ENCODE results near the gene AGGF1. TPM values are rescaled to one million over a fixed set of nuclear protein-coding genes. Genes with fewer than 3 reads are reported as not detected.

AGGF1 gene
- total RNA-seq, 1 experiment from 2014 or later, result 23.2 TPM

GRCh38 chr5:77080905-77081304 is 50.7 kb downstream of the AGGF1 start:
- no peak overlapping the region for H3K27ac Mint-ChIP-seq
- peaks cover 12% of the 10 kb centered on the region; the same call in 1 of the 2 replicates for H3K27me3 Mint-ChIP-seq (ENCODE audit: low read depth)
- H3K4me1 Mint-ChIP-seq, result peaks cover 20% of the 10 kb centered on the region
- ATAC-seq (no peak), DNase-seq (ENCODE audit: low spot score) (no peak)
- H3K36me3 Mint-ChIP-seq, result peaks cover 10% of the 10 kb centered on the region
- POLR2A ChIA-PET, result no interaction called here
- CTCF ChIA-PET, result no interaction called here
- H3K9me3 Mint-ChIP-seq, result peaks cover 5% of the 10 kb centered on the region
- H3K4me3 Mint-ChIP-seq, result no peak overlapping the region
- no peak for TF ChIP-seq NFYB (CRISPR knock-in tag; conservative IDR thresholded peaks at IDR 0.05; ENCODE audit: low read depth)
- TF ChIP-seq, protein P1, sequence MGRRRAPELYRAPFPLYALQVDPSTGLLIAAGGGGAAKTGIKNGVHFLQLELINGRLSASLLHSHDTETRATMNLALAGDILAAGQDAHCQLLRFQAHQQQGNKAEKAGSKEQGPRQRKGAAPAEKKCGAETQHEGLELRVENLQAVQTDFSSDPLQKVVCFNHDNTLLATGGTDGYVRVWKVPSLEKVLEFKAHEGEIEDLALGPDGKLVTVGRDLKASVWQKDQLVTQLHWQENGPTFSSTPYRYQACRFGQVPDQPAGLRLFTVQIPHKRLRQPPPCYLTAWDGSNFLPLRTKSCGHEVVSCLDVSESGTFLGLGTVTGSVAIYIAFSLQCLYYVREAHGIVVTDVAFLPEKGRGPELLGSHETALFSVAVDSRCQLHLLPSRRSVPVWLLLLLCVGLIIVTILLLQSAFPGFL (CRISPR knock-in tag; IDR thresholded peaks at IDR 0.05; ENCODE audit: borderline replicate concordance), result no peak
- no peak for TF ChIP-seq TCF7 (CRISPR knock-in tag; IDR thresholded peaks at IDR 0.05; ENCODE audit: low read depth)
- no peak for TF ChIP-seq PRRX2 (CRISPR knock-in tag; IDR thresholded peaks at IDR 0.05)
- TF ChIP-seq SOX15 (CRISPR knock-in tag; IDR thresholded peaks at IDR 0.05), result no peak
- no peak for TF ChIP-seq MLX (CRISPR knock-in tag; IDR thresholded peaks at IDR 0.05)
- no peak for TF ChIP-seq MXD4 (CRISPR knock-in tag; IDR thresholded peaks at IDR 0.05; ENCODE audit: borderline replicate concordance)
- TF ChIP-seq SMAD4 (CRISPR knock-in tag; IDR thresholded peaks at IDR 0.05), result no peak
- no peak for TF ChIP-seq OVOL2 (CRISPR knock-in tag; IDR thresholded peaks at IDR 0.05; ENCODE audit: borderline replicate concordance)
- no peak for TF ChIP-seq EMX1 (CRISPR knock-in tag; IDR thresholded peaks at IDR 0.05)
- TF ChIP-seq ZNF425 (CRISPR knock-in tag; conservative IDR thresholded peaks at IDR 0.05), result no peak
- TF ChIP-seq ZNF512 (CRISPR knock-in tag; IDR thresholded peaks at IDR 0.05; ENCODE audit: borderline replicate concordance), result no peak
- no peak for TF ChIP-seq ATF2 (CRISPR knock-in tag; IDR thresholded peaks at IDR 0.05; ENCODE audit: borderline replicate concordance, low read depth)
- no peak for TF ChIP-seq ZSCAN18 (CRISPR knock-in tag; IDR thresholded peaks at IDR 0.05)

DNA sequence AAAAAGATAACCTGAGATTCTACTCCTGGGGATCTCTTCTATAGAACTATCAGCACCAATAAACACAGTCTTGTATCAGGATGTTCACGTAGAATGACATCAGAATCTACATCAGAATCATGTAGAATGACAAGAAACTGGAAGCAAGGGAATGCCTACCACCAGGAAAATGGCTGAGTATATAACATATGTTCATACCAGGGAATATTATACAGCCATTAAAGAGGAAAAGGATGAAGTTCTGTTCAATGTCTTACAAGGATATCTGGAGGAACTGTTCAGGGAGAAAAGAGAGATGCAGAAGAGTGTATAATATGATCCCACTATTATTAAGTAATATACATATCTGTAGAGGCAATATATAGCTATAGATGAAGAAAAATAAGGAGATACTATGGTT is 52.1 kb downstream of the AGGF1 start:
- Mint-ChIP-seq H3K9me3 (peaks cover 5% of the 10 kb centered on the region), H3K27me3 (ENCODE audit: low read depth) (0 out of 2 replicates have a peak, but pooled peaks cover 3% of the 10 kb centered on the region), H3K4me3 (no peak overlapping the region), H3K36me3 (peaks cover 10% of the 10 kb centered on the region), H3K4me1 (peaks cover 28% of the 10 kb centered on the region), H3K27ac (no peak overlapping the region)
- no peak for DNase-seq (ENCODE audit: low spot score)
- TF ChIP-seq GABPB1 (CRISPR knock-in tag; IDR thresholded peaks at IDR 0.05) (no peak), ETV6 (CRISPR knock-in tag; IDR thresholded peaks at IDR 0.05) (no peak), ZNF425 (CRISPR knock-in tag; conservative IDR thresholded peaks at IDR 0.05) (no peak), FOXK1 (CRISPR knock-in tag; IDR thresholded peaks at IDR 0.05) (no peak), ERG (CRISPR knock-in tag; IDR thresholded peaks at IDR 0.05) (no peak)
- TF ChIP-seq, protein P2, sequence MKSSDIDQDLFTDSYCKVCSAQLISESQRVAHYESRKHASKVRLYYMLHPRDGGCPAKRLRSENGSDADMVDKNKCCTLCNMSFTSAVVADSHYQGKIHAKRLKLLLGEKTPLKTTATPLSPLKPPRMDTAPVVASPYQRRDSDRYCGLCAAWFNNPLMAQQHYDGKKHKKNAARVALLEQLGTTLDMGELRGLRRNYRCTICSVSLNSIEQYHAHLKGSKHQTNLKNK (CRISPR knock-in tag; IDR thresholded peaks at IDR 0.05), result no peak
- no peak for ATAC-seq
- ChIA-PET CTCF (no interaction called here), POLR2A (no interaction called here)
